PFSK-1 (cell line): Measurements from ENCODE around the gene EYA4.

Source experiments
- FOXP2 ChIP-seq: optimal IDR thresholded peaks from 2 replicates; pipeline ENCODE3; 2011; ENCODE audit warnings: borderline replicate concordance, control low read depth, inconsistent platforms; ENCODE audit not compliant: insufficient read depth; ENCODE audit errors: extremely low read length, extremely low read depth
- POLR2AphosphoS5 ChIP-seq: IDR thresholded peaks from 2 replicates; pipeline ENCODE4 v1.6.1; 2012; ENCODE audit warnings: low read depth, mild to moderate bottlenecking, control low read depth, low read length, moderate library complexity
- REST ChIP-seq, 2 experiments: IDR thresholded peaks; 2 replicates each; pipeline versions ENCODE4 v1.6.1 to v1.8.0; 2011 to 2012; ENCODE audit warnings: low read depth in 2 of 2, low read length in 2 of 2, control low read depth in 1 of 2, inconsistent platforms in 1 of 2, mild to moderate bottlenecking in 1 of 2, moderate library complexity in 1 of 2; ENCODE audit not compliant: insufficient read depth in 1 of 2
- SIN3A ChIP-seq: IDR thresholded peaks from 2 replicates; pipeline ENCODE4 v1.6.1; 2012; ENCODE audit warnings: mild to moderate bottlenecking, low read length, moderate library complexity, borderline replicate concordance; ENCODE audit not compliant: insufficient read depth
- TAF1 ChIP-seq: IDR thresholded peaks from 2 replicates; pipeline ENCODE4 v1.6.1; 2012; ENCODE audit warnings: low read length, control low read depth, borderline replicate concordance; ENCODE audit not compliant: insufficient read depth

EYA4 gene

GRCh38 chr6:133478673-133479072, 237.5 kb downstream of the EYA4 start:
- TF ChIP-seq FOXP2 (no peak), SIN3A (no peak), POLR2AphosphoS5 (no peak), REST (IDR thresholded peaks at IDR 0.05; ENCODE audit: insufficient read depth in 1 of 2, low read depth in 2 of 2, low read length in 2 of 2) (no peak), TAF1 (no peak)

- no peak for TF ChIP-seq SIN3A
- no peak for TF ChIP-seq TAF1
- TF ChIP-seq FOXP2 = no peak
- TF ChIP-seq REST (IDR thresholded peaks at IDR 0.05; ENCODE audit: insufficient read depth in 1 of 2, low read depth in 2 of 2, low read length in 2 of 2) = no peak
- no peak for TF ChIP-seq POLR2AphosphoS5
Observed at GRCh38 chr6:133487174-133487573, 246.0 kb downstream of the EYA4 start.

- TF ChIP-seq POLR2AphosphoS5 = no peak
- TF ChIP-seq FOXP2 = no peak
- no peak for TF ChIP-seq REST (IDR thresholded peaks at IDR 0.05; ENCODE audit: insufficient read depth in 1 of 2, low read depth in 2 of 2, low read length in 2 of 2)
- TF ChIP-seq SIN3A = no peak
- TF ChIP-seq TAF1 = no peak
Observed at GRCh38 chr6:133495205-133495903, 254.2 kb downstream of the EYA4 start.

- TF ChIP-seq TAF1 = no peak
- no peak for TF ChIP-seq SIN3A
- TF ChIP-seq FOXP2 = no peak
- TF ChIP-seq REST (IDR thresholded peaks at IDR 0.05; ENCODE audit: insufficient read depth in 1 of 2, low read depth in 2 of 2, low read length in 2 of 2) = no peak
- no peak for TF ChIP-seq POLR2AphosphoS5
Observed at GRCh38 chr6:133499662-133500061, 258.5 kb downstream of the EYA4 start.
